ENCODE results near the gene SERPINB13.
"Not testable (repeated sequence)": the region's sequence is repeated elsewhere in the genome, so short reads cannot be mapped to it uniquely, and the experiment has no call there.

Gene SERPINB13

DNA sequence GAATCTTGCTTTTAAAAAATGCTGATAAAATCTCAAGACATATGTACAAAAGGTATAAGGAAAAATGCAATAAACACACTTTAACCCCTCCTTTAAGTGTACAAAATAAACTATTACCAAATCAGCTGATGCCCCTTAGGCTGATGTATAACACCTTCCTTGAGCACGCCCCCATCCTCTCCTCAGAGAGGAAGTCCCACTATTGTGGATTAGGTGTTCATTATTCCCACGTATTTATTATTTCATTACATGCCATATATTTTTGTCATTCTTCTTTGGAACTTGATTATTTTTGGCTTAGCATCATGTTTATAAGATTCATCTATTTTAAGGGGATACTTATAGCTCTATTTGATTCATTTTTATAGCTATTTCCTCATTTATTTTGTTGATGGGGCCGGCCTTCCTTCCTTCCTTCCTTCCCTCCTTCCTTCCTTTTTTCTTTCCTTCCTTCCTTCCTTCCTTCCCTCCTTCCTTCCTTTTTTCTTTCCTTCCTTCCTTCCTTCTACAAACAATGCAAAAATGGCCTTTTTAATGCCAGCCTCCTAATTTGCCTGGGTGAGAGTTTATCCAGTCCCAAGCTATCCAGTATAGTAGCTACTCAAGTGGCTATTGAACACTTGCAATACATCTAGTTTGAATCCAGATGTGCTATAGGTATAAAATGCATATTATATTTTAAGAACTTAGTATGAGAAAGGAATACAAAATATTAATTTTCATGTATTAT is 4.0 kb downstream of the SERPINB13 start:
- DNase-seq = no peak

- DNase-seq = no peak
Observed at GRCh38 chr18:63591725-63592124, 4.6 kb downstream of the SERPINB13 start.

GRCh38 chr18:63592471-63592870 is 5.3 kb downstream of the SERPINB13 start:
- no peak for DNase-seq

DNA sequence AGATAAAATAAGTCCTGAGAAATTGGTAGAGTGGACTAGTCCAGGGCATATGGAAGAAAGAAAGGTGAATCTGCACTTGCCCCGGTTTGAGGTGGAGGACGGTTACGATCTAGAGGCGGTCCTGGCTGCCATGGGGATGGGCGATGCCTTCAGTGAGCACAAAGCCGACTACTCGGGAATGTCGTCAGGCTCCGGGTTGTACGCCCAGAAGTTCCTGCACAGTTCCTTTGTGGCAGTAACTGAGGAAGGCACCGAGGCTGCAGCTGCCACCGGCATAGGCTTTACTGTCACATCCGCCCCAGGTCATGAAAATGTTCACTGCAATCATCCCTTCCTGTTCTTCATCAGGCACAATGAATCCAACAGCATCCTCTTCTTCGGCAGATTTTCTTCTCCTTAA is 9.8 kb downstream of the SERPINB13 start:
- no peak for DNase-seq

GRCh38 chr18:63603355-63603754 is 16.2 kb downstream of the SERPINB13 start:
- no peak for DNase-seq

DNA sequence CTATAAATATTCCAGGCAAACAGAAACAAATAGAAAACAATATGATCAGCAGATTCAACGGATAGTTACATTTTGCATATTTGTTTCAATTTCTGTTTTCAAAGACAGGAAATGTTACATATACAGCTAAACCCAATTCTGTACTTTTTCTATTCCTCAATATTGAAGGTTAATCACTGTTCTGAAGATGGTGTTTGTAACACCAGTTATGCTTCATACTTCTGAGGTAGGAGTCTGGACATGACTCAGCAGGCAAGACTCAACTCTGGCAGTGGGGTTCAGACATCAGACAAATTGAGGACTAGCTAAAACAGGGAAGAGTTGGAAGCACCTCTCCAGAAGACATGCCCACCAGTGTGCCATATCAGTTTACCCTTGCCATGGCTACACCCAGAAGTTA is 16.6 kb downstream of the SERPINB13 start:
- no peak for DNase-seq

DNA sequence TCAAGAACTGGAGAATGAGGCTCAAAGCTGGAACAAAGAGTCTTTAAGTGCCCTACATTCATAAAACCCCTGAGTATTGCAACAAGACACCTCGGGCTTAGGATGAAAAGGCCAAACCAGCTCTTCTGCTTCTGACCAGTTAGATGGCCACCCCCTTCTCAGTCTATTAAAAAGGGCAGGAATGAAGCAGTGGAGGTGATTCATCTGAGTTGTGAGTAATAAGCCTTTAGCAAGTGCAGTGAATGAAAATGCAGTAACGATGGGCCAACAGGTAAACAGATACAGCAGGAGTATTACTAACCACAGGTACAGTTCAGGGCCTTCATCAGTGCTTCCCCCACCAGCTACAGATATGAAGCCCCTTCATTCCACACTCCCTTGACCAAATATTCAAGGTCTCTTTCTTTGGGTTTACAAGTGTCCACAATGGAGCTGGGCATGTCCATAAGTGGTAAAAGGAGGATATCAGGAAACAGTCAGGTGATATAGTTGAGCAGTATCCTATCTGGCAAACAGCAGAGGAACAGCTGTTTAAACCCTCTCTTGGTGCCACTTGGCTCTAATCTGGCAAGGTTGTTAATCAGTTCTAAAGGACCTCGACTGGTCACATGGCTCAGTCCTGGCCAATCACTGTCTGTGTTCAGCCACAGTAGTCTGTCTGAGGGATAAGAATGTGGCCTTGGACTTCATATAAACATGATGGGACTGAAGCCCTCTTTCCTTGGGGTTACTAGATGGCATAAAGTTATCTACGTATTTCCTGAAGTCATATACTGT is 17.8 kb downstream of the SERPINB13 start:
- DNase-seq = no peak

- DNase-seq = no peak
Observed at GRCh38 chr18:63606526-63606925, 19.4 kb downstream of the SERPINB13 start.

- no peak for DNase-seq
Observed at GRCh38 chr18:63613420-63613819, 26.3 kb downstream of the SERPINB13 start.

GRCh38 chr18:63617049-63617914 is 30.1 kb downstream of the SERPINB13 start:
- DNase-seq = no peak

DNA sequence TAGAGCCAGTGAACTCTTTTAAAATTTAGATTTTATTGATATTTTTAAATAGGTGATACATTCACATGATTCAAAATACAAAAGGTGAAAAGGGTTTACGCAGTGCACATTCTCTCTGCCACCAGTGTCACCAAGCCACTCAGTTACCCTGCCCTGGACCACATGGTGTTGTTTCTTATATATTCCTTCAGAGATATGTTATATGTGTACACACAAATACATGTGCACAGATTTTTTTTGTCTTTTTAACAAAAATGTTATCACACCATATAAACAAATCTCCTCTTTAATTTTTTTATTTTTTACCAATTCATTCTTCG is 30.7 kb downstream of the SERPINB13 start:
- no peak for DNase-seq

GRCh38 chr18:63619661-63620060 is 32.5 kb downstream of the SERPINB13 start:
- no peak for DNase-seq

DNA sequence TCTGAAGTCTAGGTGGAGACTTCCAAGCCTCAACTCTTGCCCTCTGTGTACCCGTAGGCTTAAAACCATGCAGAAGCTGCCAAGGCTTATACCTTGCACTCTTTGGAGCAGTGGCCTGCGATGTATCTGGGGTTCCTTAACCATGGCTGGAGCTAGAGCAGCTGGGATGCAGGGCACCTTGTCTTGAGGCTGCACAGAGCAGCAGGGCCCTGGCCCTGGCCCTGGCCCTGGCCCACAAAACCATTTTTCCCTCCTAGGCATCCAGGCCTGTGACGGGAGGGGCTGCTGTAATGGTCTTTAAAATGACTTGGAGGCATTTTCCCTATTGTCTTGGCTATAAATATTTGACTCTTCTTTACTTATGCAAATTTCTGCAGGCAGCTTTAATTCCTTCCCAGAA is 37.7 kb downstream of the SERPINB13 start:
- no peak for DNase-seq

DNA sequence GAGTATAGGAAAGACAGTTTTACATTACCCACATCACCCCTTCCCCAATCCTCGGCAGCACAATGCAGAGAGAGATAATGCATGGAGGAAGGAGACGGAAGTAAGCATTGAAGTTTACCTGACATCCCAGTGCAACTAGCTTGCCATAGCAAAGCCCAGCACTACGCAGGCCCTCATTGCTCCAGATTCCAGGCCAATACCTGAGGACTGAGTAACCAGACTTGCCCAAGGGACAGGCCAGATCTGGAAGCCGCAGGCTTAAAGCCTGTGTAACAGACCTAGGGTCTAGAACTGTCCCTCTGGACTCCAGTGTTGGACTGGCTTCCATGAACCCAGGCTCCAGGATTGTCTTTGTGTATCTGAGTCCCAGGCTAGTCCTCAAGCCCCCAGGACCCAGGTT is 39.3 kb downstream of the SERPINB13 start:
- DNase-seq = no peak

- DNase-seq = no peak
Observed at GRCh38 chr18:63627819-63628218, 40.7 kb downstream of the SERPINB13 start.

- no peak for DNase-seq
Observed at GRCh38 chr18:63637703-63638102, 50.6 kb downstream of the SERPINB13 start.

- not testable (repeated sequence) for DNase-seq
Observed at GRCh38 chr18:63641157-63641680, 54.1 kb downstream of the SERPINB13 start.

DNA sequence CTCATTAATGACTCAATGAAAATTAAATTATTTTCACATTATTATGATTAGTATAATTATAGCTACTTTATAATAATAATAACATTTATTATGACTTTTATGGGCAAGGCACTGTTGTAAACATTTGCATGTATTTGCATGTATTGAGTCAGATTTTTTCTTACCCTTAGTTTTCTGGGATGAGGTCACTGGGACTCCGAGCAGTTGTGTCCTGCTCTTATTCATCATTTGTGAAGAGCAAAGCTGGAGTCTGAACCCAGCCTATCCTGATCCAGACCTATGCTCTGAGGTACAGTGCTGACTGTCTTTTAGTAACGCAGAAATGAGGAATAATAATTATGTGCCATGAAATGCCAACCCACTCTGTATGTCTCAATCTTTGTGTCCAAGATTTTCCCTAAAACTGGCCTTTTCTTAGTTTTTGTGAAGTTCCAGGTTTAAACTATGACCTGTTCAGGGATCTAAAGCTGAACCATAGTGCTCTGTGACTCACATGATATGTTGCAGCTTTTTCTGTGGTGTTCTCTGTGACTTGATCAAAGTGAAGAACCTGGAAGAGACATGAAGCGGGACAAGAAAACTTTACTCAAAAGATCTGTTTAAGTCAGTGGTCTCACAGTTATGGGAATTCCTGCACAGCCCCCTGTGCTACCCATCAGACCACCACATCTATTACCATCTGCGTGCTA is 55.7 kb downstream of the SERPINB13 start:
- DNase-seq = not testable (repeated sequence)

- DNase-seq = not testable (repeated sequence)
Observed at GRCh38 chr18:63644142-63644541, 57.0 kb downstream of the SERPINB13 start, which contains the start of gene SERPINB4. SERPINB4 (minus strand) TSS chr18:63644256; CDS start chr18:63643577, 679 bp downstream.

DNA sequence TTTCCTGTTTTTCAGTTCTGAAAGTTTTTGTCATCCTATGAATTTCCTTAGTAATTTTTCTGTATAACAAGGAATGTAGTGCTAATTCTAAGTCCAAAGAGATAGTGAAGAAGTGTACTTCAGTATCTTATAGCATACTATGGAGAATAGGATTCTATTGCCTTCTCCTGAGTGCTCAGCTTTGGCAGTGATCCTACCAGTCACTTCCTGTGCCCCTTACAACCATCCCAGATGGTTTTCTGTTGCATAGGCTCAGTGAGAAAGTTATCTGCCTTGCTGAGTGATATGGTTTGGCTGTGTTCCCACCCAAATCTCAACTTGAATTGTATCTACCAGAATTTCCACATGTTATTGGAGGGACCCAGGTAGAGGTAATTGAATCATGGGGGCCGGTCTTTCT is 57.6 kb downstream of the SERPINB13 start:
- not testable (repeated sequence) for DNase-seq

DNA sequence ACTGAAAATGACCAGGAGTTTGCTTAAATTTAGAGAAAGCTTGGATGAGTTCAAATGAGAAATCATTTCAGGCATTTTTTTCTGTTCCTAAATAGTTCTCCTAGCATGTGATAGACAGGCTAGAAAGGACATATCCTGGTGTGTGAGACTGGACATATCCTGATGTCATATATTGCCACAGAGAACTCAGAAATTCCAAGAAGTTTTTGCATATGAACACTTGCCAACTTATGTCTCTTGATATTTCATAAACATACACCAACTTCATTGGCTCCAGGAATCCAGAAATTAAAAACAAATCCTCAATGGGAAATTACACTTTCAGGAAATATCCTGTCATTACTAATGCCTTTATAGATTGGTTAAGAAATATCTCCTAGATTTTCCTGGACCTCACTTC is 59.8 kb downstream of the SERPINB13 start:
- no peak for DNase-seq

GRCh38 chr18:63648241-63648640 is 61.1 kb downstream of the SERPINB13 start:
- DNase-seq = no peak

Data from stimulated activated CD4-positive, alpha-beta T cell treated with anti-CD3 and anti-CD28 coated beads, Interleukin-4, amount 100 ng/mL, for 1 hour (primary cell).